HG03378 (cell line): Measurements from ENCODE around the gene TLR10.
A peak's percentile ranks its signal among the peaks of the same experiment; 100 is the strongest.
"Not testable (repeated sequence)": the region's sequence is repeated elsewhere in the genome, so short reads cannot be mapped to it uniquely, and the experiment has no call there.

Experiments used
- ATAC-seq: cut with Tn5 transposase; IDR thresholded peaks from one replicate; pipeline ENCODE4 v1.9.1; 2021; ENCODE audit warnings: mild to moderate bottlenecking, moderate library complexity; ENCODE audit not compliant: unreplicated experiment

The TLR10 gene

GRCh38 chr4:38768968-38769394 is 13.8 kb downstream of the TLR10 start:
- ATAC-seq = no peak

- ATAC-seq = not testable (repeated sequence)
Observed at GRCh38 chr4:38766940-38767339, 15.8 kb downstream of the TLR10 start.

GRCh38 chr4:38765382-38765781 is 17.4 kb downstream of the TLR10 start:
- ATAC-seq = no peak

GRCh38 chr4:38764277-38764676 is 18.5 kb downstream of the TLR10 start:
- no peak for ATAC-seq

- ATAC-seq = peak; percentile 26
Observed at GRCh38 chr4:38762560-38762959, 20.2 kb downstream of the TLR10 start.

- ATAC-seq = no peak
Observed at GRCh38 chr4:38759790-38760122, 23.0 kb downstream of the TLR10 start.

GRCh38 chr4:38759113-38759789 is 23.5 kb downstream of the TLR10 start:
- no peak for ATAC-seq

DNA sequence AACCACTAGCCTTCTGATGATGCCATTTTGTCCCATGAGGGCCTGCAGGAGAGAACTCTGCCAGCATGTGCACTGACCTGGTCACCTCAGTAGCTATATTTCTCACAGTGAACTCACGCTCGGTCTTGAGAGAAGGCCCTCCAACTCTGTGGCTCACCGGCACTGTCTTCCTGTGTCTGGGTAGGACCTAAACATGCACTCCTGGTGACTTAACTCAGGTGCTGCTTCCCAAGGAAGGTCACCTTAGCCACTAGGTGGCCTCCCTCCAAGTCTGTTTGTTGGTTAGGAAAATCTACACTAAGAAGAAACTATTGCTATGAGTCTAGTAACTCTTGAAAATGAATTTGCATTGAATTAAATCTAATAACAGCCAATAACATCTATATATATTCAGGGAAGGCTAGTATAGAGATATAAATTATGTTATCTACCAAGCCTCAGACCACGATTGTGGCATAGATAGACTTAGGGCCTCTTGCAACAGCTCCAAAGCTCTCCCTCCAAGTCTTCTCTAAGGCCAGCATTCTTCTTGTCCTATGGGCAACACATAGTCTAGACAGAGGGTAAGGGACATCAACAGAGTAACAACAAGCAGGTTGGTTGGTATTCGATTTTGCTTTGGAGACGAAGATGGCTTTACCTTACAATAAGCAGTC is 24.7 kb downstream of the TLR10 start:
- no peak for ATAC-seq

DNA sequence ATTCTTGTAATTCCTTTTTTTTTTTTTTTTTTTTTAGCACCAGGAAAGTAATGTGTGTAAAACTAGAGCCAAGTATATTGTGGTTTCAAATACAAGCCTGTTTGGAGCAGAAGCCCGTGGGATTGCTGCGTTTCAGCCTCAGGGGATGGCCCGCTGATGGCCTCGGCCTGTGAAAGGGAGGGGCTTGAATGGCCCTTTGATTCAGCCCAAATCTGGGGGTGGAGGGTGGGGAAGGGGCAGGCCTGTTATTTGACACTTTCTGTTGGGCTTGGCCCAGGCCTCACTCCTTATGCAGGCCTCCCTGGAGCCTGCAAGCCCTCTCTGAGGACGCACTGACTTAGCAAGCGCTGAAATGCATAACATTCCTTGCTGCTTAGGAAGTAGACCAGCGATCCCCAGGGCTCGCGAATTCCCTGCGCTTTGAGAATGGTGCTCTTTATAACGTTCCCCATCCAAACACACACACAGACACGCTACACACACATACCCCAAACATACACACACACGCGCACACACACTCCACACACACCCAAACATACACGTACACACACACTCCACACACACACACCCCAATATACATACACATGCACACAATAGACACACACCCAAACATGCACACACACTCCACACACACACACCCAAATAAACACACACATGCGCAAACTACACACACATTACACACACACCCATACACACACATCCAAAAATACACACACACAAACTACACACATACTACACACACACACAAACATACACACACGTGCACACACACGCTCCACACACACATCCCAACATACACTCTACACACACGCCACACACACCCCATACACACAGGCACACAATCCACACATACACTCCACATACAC is 29.6 kb downstream of the TLR10 start:
- no peak for ATAC-seq

GRCh38 chr4:38752372-38752940 is 30.3 kb downstream of the TLR10 start:
- peak; percentile 93 for ATAC-seq

- no peak for ATAC-seq
Observed at GRCh38 chr4:38751341-38752010, 31.3 kb downstream of the TLR10 start.

DNA sequence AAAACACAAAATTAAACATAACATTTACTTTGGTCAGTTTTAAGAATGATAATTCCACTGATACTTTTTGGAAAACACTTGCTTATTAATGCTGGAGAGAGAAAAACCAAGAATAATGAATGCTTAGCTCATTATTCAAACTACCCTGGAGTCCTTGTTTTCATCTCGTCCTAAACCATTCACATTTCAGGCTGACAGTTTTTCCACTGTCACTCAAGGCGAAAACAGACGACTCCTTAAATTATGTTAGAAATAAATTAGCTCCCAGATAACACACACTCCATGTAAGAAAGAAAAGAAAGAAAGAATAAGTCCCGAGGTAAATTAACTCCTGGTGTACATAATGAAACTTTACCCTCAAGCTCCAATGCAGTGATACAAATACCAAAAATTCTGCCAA is 33.5 kb downstream of the TLR10 start:
- no peak for ATAC-seq

GRCh38 chr4:38747629-38748028 is 35.2 kb downstream of the TLR10 start:
- ATAC-seq = no peak

DNA sequence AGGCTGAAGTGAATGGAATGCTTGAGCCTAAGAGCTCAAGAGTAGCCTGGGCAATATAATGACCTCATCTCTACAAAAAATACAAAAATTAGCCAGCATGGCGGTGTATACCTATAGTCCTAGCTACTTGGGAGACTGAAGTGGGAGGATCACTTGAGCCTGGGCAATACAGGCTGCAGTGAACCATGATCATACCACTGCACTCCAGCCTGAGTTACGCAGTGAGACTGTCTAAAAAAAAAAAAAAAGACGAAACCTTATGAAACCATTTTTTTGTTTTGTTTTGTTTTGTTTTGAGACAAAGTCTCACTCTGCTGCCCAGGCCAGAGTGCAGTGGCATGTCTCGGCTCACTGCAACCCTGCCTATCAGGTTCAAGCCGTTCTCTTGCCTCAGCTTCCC is 36.9 kb downstream of the TLR10 start:
- no peak for ATAC-seq

DNA sequence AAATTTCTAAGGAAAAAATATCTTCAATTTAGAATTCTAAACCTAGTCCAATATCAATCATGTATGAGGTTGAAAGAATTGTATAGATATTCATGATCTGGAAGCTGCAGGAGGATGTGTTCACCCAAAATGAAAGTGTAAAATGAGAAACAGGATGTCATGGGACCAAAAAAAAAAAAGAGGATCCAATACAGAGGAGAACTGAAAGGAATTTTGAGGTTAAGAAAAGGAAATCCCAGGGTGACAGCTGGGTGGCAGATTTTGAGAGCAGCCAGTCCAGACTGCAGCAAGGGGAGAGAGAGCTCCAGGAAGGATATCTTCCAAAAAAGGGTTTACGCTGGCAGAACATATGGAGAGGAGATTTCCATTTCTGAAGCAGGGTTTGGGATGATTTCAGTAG is 38.9 kb downstream of the TLR10 start:
- ATAC-seq = no peak

DNA sequence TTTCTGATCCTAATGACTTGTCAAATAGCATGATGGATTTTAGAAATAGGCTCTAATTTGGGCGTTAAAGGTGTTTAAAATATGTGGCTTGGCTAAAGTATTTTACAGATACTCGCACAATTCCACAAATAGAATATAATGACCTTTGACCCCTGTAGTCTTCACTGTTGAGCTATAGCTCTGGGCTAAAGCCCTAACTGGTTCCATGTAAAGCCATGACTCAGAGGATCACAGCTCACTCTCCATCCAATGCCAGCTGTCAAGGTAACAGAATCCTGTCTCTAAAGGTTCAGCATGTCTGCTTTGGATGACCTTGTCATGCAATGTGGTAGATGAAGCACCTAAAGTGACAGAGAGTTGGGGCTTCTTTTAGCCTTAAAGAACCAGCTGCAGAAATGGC is 42.5 kb downstream of the TLR10 start:
- no peak for ATAC-seq

DNA sequence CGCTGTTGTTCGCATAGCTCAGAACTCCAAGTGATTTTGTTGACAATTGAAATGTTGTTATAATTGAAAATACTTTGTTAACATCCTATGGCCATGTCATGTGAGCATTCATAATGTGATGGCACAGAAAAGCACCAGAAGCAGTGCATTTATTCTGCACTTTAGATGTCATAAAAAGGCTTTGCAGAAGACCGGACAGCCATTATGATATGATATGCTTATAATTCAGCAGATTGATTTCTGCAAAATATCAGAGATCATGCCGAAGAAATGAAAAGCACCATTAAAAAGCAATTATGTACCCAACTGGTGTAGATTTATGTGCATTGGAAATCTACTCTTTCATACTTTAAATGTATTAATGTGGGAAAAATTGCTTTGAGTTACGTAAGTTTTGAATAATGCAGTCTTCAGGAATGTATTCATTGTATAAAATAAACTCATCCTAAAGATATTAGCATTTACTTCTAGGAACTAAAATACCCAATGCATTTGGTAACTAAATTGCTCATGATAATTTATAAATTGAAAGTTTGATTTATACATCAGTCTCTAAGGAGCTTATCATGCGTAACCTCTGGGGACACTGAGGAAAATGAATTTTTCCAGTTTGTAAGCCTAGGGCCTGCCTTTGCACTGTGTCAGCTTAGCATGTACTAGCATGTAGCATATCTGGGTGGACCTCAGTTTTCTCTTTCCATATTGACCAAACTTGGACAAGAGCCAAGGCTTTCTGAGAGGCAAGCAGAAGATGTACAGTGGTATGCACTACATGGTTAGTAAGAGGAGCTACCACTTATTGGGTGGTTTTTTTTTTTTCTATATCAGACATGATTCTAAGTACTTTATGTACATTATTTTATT is 43.6 kb downstream of the TLR10 start:
- ATAC-seq = no peak

- ATAC-seq = no peak
Observed at GRCh38 chr4:38735870-38736269, 46.9 kb downstream of the TLR10 start.

- no peak for ATAC-seq
Observed at GRCh38 chr4:38734911-38735310, 47.9 kb downstream of the TLR10 start.

GRCh38 chr4:38734446-38734845 is 48.3 kb downstream of the TLR10 start:
- no peak for ATAC-seq
